SU-DHL-6 (cell line): Measurements from ENCODE around the gene NMNAT2.

ENCODE experiments used
- H2AFZ ChIP-seq: fragments of 200-600 bp; sonication (generic); 2 replicates; pipeline ENCODE4 v1.6.1; 2014; ENCODE audit warnings: low read depth, mild to moderate bottlenecking, moderate library complexity, mixed read lengths, antibody characterized with exemption, low read length; ENCODE audit not compliant: severe bottlenecking
- H3F3A ChIP-seq: fragments of 200-600 bp; shearing (Covaris generic); 2 replicates; pipeline ENCODE4 v1.6.0; 2016; ENCODE audit warnings: antibody characterized with exemption, mild to moderate bottlenecking; ENCODE audit not compliant: insufficient read depth
- H3K27ac ChIP-seq: fragments of 200-600 bp; sonication (generic); 2 replicates; pipeline ENCODE4 v1.5.1; 2016; ENCODE audit warnings: low read depth, mild to moderate bottlenecking, low read length, moderate library complexity, mixed read lengths
- H3K27me3 ChIP-seq: fragments of 200-600 bp; sonication (generic), shearing (Covaris generic); 2 replicates; pipeline ENCODE4 v1.6.0; 2014; ENCODE audit warnings: mild to moderate bottlenecking, low read length
- H3K36me3 ChIP-seq: fragments of 200-600 bp; sonication (generic); 2 replicates; pipeline ENCODE4 v1.6.1; 2014; ENCODE audit warnings: mild to moderate bottlenecking, low read length, mixed read lengths
- H3K4me2 ChIP-seq: fragments of 300-600, 200-600 bp; shearing (Covaris generic), sonication (generic); 2 replicates; pipeline ENCODE4 v1.6.0; 2014; ENCODE audit warnings: low read length, low read depth, mild to moderate bottlenecking; ENCODE audit not compliant: poor library complexity, severe bottlenecking
- H3K4me3 ChIP-seq: fragments of 200-600 bp; sonication (generic); 2 replicates; pipeline ENCODE4 v1.5.1; 2014; ENCODE audit warnings: antibody characterized with exemption, low read length, mild to moderate bottlenecking, mixed read lengths; ENCODE audit not compliant: insufficient read depth, poor library complexity, severe bottlenecking
- H3K79me2 ChIP-seq: fragments of 200-600 bp; sonication (generic); 2 replicates; pipeline ENCODE4 v1.6.1; 2014; ENCODE audit warnings: mild to moderate bottlenecking, low read length, moderate library complexity; ENCODE audit not compliant: insufficient read depth
- H3K9ac ChIP-seq: fragments of 200-600 bp; sonication (generic); 2 replicates; pipeline ENCODE4 v1.7.0; 2014; ENCODE audit warnings: mild to moderate bottlenecking, low read length
- H3K9me2 ChIP-seq: fragments of 200-600 bp; sonication (generic); replicated peaks from 2 replicates; pipeline ENCODE4 v1.6.1; 2014; ENCODE audit warnings: low read length; ENCODE audit not compliant: insufficient read depth
- H3K9me3 ChIP-seq: fragments of 200-600 bp; sonication (generic); 2 replicates; pipeline ENCODE4 v1.6.1; 2014; ENCODE audit warnings: low read length, mixed read lengths; ENCODE audit not compliant: insufficient read depth
- H4K20me1 ChIP-seq: fragments of 200-600 bp; sonication (generic); 2 replicates; pipeline ENCODE4 v1.6.1; 2014; ENCODE audit warnings: low read depth, mild to moderate bottlenecking, antibody characterized with exemption, low read length, moderate library complexity, mixed read lengths
- EZH2phosphoT487 ChIP-seq: fragments of 200-600 bp; sonication (generic), shearing (Covaris generic); conservative IDR thresholded peaks from 2 replicates; pipeline ENCODE4 v1.6.1; 2018; ENCODE audit warnings: mild to moderate bottlenecking, antibody characterized with exemption, low read length, moderate library complexity, mixed read lengths
- TF ChIP-seq, protein P1 (sequence below): fragments of 200-600 bp; sonication (generic); IDR thresholded peaks from one replicate; pipeline ENCODE4 v1.5.1; 2017; ENCODE audit warnings: antibody characterized with exemption, mild to moderate bottlenecking, low read length, moderate library complexity; ENCODE audit not compliant: insufficient read depth, poor library complexity, severe bottlenecking

Gene NMNAT2

DNA sequence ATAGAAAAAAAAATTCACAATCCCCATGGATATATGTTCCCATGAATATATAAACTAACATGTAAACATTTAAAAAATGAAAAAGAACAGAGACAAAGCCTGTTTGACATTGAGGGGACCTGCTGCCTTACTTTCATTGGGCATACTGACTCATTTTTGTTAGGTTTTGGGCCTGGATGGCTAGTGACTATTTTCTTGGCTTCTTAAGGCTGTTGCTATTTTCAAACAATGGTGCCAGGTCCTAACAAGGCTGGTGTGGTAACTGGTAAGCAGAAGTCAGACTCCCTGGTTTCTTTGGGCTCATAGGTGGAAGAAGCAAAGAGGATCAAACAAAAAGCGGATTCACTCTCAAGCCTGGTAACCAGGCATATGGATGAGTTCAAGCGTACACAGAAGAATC is 181.1 kb downstream of the NMNAT2 start:
- Histone ChIP-seq H3K9ac (no peak overlapping the region), H3K4me2 (no peak overlapping the region), H2AFZ (no peak overlapping the region), H3K27me3 (no peaks in the 10 kb centered on the region), H3F3A (no peaks in the 10 kb centered on the region), H3K36me3 (no peaks in the 10 kb centered on the region), H3K9me2 (no peaks in the 10 kb centered on the region), H4K20me1 (no peaks in the 10 kb centered on the region), H3K9me3 (no peaks in the 10 kb centered on the region), H3K4me3 (no peak overlapping the region), H3K79me2 (no peaks in the 10 kb centered on the region), H3K27ac (no peak overlapping the region)
- TF ChIP-seq EZH2phosphoT487: no peak
- TF ChIP-seq, protein P1, sequence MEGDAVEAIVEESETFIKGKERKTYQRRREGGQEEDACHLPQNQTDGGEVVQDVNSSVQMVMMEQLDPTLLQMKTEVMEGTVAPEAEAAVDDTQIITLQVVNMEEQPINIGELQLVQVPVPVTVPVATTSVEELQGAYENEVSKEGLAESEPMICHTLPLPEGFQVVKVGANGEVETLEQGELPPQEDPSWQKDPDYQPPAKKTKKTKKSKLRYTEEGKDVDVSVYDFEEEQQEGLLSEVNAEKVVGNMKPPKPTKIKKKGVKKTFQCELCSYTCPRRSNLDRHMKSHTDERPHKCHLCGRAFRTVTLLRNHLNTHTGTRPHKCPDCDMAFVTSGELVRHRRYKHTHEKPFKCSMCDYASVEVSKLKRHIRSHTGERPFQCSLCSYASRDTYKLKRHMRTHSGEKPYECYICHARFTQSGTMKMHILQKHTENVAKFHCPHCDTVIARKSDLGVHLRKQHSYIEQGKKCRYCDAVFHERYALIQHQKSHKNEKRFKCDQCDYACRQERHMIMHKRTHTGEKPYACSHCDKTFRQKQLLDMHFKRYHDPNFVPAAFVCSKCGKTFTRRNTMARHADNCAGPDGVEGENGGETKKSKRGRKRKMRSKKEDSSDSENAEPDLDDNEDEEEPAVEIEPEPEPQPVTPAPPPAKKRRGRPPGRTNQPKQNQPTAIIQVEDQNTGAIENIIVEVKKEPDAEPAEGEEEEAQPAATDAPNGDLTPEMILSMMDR: no peak

DNA sequence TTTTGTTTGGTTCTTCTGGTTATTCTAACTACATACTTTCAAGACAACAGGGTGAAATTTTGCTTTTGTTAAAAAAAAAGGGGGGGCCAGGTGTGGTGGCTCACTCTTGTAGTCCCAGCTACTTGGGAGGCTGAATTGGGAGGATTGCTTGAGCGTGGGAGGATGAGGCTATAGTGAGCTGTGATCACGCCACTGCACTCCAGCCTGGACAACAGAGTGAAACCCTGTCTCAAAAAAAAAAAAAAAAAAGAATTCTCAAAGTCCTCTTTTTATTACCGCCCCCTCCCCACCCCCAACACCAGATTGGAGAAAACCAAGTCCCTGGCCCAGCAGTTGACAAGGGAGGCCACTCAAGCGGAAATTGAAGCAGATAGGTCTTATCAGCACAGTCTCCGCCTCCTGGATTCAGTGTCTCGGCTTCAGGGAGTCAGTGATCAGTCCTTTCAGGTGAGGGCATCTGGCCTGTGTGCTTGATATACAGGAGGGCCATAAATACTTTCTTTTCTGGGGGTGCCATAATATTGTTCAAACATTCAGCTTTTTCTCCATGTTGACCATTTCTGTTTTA is 181.9 kb downstream of the NMNAT2 start:
- Histone ChIP-seq H3K9me3 (no peaks in the 10 kb centered on the region), H3K9me2 (no peaks in the 10 kb centered on the region), H3K4me2 (no peak overlapping the region), H3K4me3 (no peak overlapping the region), H2AFZ (no peak overlapping the region), H3K79me2 (no peaks in the 10 kb centered on the region), H3K27me3 (no peaks in the 10 kb centered on the region), H3K36me3 (no peaks in the 10 kb centered on the region), H3F3A (no peaks in the 10 kb centered on the region), H3K27ac (no peak overlapping the region), H3K9ac (no peak overlapping the region), H4K20me1 (no peaks in the 10 kb centered on the region)
- TF ChIP-seq, protein P1: no peak
- no peak for TF ChIP-seq EZH2phosphoT487

DNA sequence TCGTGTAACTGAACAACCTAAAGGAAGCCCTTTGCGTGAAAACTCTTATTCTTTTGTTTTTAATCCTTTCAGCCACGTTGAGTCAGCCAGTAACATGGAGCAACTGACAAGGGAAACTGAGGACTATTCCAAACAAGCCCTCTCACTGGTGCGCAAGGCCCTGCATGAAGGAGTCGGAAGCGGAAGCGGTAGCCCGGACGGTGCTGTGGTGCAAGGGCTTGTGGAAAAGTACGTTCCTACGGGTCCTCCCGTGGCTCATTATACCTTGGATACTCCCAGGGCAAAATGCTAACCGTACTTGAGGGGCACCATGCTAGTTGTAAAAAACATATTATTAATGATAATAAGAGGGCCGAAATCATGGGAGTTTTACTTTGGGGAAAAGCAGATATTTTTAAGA is 182.7 kb downstream of the NMNAT2 start:
- Histone ChIP-seq H3K9ac (no peak overlapping the region), H3K9me2 (no peaks in the 10 kb centered on the region), H3K4me2 (no peak overlapping the region), H3K79me2 (no peaks in the 10 kb centered on the region), H3K27ac (no peak overlapping the region), H2AFZ (no peak overlapping the region), H3K4me3 (no peak overlapping the region), H3F3A (no peaks in the 10 kb centered on the region), H3K27me3 (no peaks in the 10 kb centered on the region), H4K20me1 (no peaks in the 10 kb centered on the region), H3K36me3 (no peaks in the 10 kb centered on the region), H3K9me3 (no peaks in the 10 kb centered on the region)
- TF ChIP-seq EZH2phosphoT487: no peak
- TF ChIP-seq, protein P1: no peak
